ENCODE measurements around the gene ROBO1.

DNA sequence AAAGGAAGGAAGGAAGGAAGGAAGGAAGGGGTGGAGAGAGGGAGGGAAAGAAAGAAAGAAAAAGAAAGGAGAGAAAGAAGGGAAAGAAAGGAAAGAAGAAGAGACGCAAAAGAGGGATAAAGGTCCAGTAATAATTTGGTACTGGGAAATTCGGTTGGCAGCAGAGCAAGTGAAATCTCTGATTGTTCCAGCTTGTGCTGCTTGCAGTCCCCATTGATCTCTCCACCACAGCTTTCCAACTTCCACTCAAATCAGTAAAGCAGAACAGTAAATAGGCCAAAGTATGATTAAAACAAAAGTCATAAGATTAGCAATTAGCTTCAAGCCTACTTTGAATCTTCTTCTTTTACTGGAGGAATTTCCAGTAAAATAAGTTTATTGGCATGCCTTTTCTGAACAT is 357.2 kb downstream of the ROBO1 start:
- TF ChIP-seq EZH2 (IDR thresholded peaks at IDR 0.05; ENCODE audit: insufficient read depth, poor library complexity, severe bottlenecking): no peak
- no peak for TF ChIP-seq EZH2phosphoT487 (IDR thresholded peaks at IDR 0.05; ENCODE audit: insufficient read depth, low read depth)
